Measurements from ENCODE around the gene MGAT5B.
"Not testable (repeated sequence)": the region's sequence is repeated elsewhere in the genome, so short reads cannot be mapped to it uniquely, and the experiment has no call there.

MGAT5B gene

GRCh38 chr17:76973040-76973439 lies 104.8 kb downstream of the MGAT5B start:
- FAIRE-seq: no peak
- DNase-seq (ENCODE audit: insufficient read length, low spot score): no peak
- TF ChIP-seq POLR2A (IDR thresholded peaks at IDR 0.05; ENCODE audit: low read depth, low read length): no peak

GRCh38 chr17:76974721-76975120 lies 106.5 kb downstream of the MGAT5B start:
- no peak for FAIRE-seq
- no peak for TF ChIP-seq POLR2A (IDR thresholded peaks at IDR 0.05; ENCODE audit: low read depth, low read length)
- DNase-seq (ENCODE audit: insufficient read length, low spot score): no peak

GRCh38 chr17:76978050-76978449 lies 109.8 kb downstream of the MGAT5B start:
- DNase-seq (ENCODE audit: insufficient read length, low spot score); FAIRE-seq: not testable (repeated sequence)

GRCh38 chr17:76981545-76982295 lies 113.5 kb downstream of the MGAT5B start:
- no peak for TF ChIP-seq POLR2A (IDR thresholded peaks at IDR 0.05; ENCODE audit: low read depth, low read length)
- DNase-seq (ENCODE audit: insufficient read length, low spot score): no peak
- FAIRE-seq: no peak

GRCh38 chr17:76982408-76983074 lies 114.3 kb downstream of the MGAT5B start:
- no peak for DNase-seq (ENCODE audit: insufficient read length, low spot score)
- no peak for TF ChIP-seq POLR2A (IDR thresholded peaks at IDR 0.05; ENCODE audit: low read depth, low read length)
- no peak for FAIRE-seq

- no peak for DNase-seq (ENCODE audit: insufficient read length, low spot score)
- no peak for FAIRE-seq
- TF ChIP-seq POLR2A (IDR thresholded peaks at IDR 0.05; ENCODE audit: low read depth, low read length): no peak
These were observed 115.0 kb downstream of the MGAT5B start for GRCh38 chr17:76983075-76983775.

- TF ChIP-seq POLR2A (IDR thresholded peaks at IDR 0.05; ENCODE audit: low read depth, low read length): no peak
- no peak for DNase-seq (ENCODE audit: insufficient read length, low spot score)
- no peak for FAIRE-seq
These were observed 118.2 kb downstream of the MGAT5B start for GRCh38 chr17:76986365-76986764.

GRCh38 chr17:76987486-76988093 lies 119.4 kb downstream of the MGAT5B start:
- DNase-seq (ENCODE audit: insufficient read length, low spot score): no peak
- no peak for FAIRE-seq

GRCh38 chr17:76988796-76989195 lies 120.6 kb downstream of the MGAT5B start:
- TF ChIP-seq POLR2A (IDR thresholded peaks at IDR 0.05; ENCODE audit: low read depth, low read length): no peak
- no peak for FAIRE-seq
- no peak for DNase-seq (ENCODE audit: insufficient read length, low spot score)

More at GRCh38 chr17:76987486-76988093, 119.4 kb downstream of the MGAT5B start:
- no peak for TF ChIP-seq POLR2A (IDR thresholded peaks at IDR 0.05; ENCODE audit: low read depth, low read length)

GRCh38 chr17:76989519-76989918 lies 121.3 kb downstream of the MGAT5B start:
- DNase-seq (ENCODE audit: insufficient read length, low spot score) (no peak), FAIRE-seq (no peak)
- TF ChIP-seq POLR2A (IDR thresholded peaks at IDR 0.05; ENCODE audit: low read depth, low read length): no peak

GRCh38 chr17:76992891-76993290 lies 124.7 kb downstream of the MGAT5B start:
- TF ChIP-seq POLR2A (IDR thresholded peaks at IDR 0.05; ENCODE audit: low read depth, low read length): no peak
- no peak for DNase-seq (ENCODE audit: insufficient read length, low spot score)
- FAIRE-seq: no peak

GRCh38 chr17:76993651-76994050 lies 125.4 kb downstream of the MGAT5B start:
- FAIRE-seq (no peak), DNase-seq (ENCODE audit: insufficient read length, low spot score) (no peak)
- no peak for TF ChIP-seq POLR2A (IDR thresholded peaks at IDR 0.05; ENCODE audit: low read depth, low read length)

GRCh38 chr17:76994237-76994637 lies 126.0 kb downstream of the MGAT5B start:
- FAIRE-seq: no peak
- no peak for DNase-seq (ENCODE audit: insufficient read length, low spot score)
- no peak for TF ChIP-seq POLR2A (IDR thresholded peaks at IDR 0.05; ENCODE audit: low read depth, low read length)

Measured in H54 (cell line).